ENCODE data around the gene TMEM217. TPM values are rescaled to one million over a fixed set of nuclear protein-coding genes. Genes with fewer than 3 reads are reported as not detected.

The TMEM217 gene
- total and polyA plus RNA-seq, 2 donors (not counting 1 experiment from before 2014, with no cell fraction given), result 0.73 to 1.2 TPM

DNA sequence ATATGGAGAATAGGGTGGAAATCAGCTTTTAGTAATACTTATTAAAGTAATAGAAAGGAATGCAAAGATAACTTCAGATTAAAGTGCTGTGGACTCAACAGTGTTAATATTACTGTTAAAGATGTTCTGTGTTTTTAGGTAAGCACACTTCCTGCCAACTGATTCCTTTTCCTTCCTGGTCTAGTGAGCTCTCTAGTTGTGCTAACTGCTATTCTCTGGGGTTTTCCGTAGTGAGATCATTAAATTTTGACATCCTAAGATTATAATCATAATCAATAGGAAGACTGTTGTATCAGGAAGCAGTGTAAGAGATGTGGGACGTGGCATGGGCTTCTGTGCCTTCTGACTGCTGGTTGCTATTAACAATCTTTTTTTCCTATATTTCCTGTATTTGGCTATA lies 1.2 kb upstream of the TMEM217 start:
- Histone ChIP-seq H3K36me3 (replicated peaks in 1 of 2; ENCODE audit: control extremely low read depth in 1 of 2, control insufficient read depth in 1 of 2, extremely low read depth in 1 of 2, insufficient read depth in 2 of 2, low read length in 1 of 2) (no peaks in the 10 kb centered on the region), H3K9ac (ENCODE audit: low read length) (no peak overlapping the region)
- no peak for TF ChIP-seq EZH2 (IDR thresholded peaks at IDR 0.05; ENCODE audit: borderline replicate concordance, insufficient read depth, low read depth, low read length, poor library complexity, severe bottlenecking)
- TF ChIP-seq, protein P1, sequence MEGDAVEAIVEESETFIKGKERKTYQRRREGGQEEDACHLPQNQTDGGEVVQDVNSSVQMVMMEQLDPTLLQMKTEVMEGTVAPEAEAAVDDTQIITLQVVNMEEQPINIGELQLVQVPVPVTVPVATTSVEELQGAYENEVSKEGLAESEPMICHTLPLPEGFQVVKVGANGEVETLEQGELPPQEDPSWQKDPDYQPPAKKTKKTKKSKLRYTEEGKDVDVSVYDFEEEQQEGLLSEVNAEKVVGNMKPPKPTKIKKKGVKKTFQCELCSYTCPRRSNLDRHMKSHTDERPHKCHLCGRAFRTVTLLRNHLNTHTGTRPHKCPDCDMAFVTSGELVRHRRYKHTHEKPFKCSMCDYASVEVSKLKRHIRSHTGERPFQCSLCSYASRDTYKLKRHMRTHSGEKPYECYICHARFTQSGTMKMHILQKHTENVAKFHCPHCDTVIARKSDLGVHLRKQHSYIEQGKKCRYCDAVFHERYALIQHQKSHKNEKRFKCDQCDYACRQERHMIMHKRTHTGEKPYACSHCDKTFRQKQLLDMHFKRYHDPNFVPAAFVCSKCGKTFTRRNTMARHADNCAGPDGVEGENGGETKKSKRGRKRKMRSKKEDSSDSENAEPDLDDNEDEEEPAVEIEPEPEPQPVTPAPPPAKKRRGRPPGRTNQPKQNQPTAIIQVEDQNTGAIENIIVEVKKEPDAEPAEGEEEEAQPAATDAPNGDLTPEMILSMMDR (IDR thresholded peaks at IDR 0.05), result no peak

DNA sequence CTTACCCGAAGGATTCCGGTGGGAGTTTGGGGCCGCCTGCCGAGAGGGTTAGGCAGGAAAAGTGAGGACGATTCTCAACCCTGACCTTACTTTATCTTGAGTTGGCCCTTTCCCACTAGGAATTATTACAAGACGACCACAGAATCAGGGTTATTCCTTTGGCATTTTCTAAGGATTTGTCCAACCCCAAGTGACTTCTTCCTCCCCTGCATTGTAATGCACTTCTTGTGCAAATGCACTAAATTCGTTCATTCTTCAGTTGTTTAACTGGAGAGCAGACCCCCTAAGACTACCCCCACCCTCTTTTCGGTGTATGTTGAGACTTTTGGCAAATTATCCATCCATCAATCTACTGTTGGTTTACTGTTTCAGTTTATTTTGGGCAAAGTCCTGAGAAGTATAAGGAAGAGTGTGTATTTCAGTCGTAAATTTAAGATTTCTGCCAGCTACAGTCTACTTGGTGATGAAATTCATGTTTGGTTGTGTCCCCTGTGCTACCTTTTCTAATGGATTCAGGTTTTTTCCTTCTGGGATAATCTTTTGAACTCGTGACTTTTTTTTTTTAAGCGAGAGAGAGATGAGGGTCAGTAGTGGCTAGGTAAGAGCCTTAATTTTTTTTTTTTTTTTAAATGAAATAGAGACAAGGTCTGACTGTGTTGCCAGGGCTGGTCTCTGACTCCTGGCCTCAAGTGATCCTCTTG lies 611 bp upstream of the TMEM217 start:
- no peaks in the 10 kb centered on the region for H3K27me3 ChIP-seq (replicated peaks in 1 of 4; ENCODE audit: control extremely low read depth in 1 of 4, control insufficient read depth in 3 of 4, insufficient read depth in 4 of 4, low read length in 3 of 4)
- H3K79me2 ChIP-seq (ENCODE audit: control insufficient read depth, insufficient read depth, low read length), result peaks cover 80% of the 10 kb centered on the region
- no peaks in the 10 kb centered on the region for H3K36me3 ChIP-seq (replicated peaks in 1 of 2; ENCODE audit: control extremely low read depth in 1 of 2, control insufficient read depth in 1 of 2, extremely low read depth in 1 of 2, insufficient read depth in 2 of 2, low read length in 1 of 2)
- H3K9me3 Mint-ChIP-seq (ENCODE audit: insufficient read depth), result no peaks in the 10 kb centered on the region
- peak overlapping the region; percentile 81 to 97 for H3K27ac ChIP-seq (ENCODE audit: low read length in 2 of 2)
- no peak for TF ChIP-seq EZH2 (IDR thresholded peaks at IDR 0.05; ENCODE audit: borderline replicate concordance, insufficient read depth, low read depth, low read length, poor library complexity, severe bottlenecking)
- TF ChIP-seq, protein P1 (IDR thresholded peaks at IDR 0.05), result no peak
- CTCF ChIA-PET, result interaction anchor here (0.9 kb wide), 2 partner anchors 18 to 240 kb away, joined by 3 to 4 read pairs; no protein-coding TSS in a partner anchor
- ATAC-seq (ENCODE audit: low read depth), result no peak
- intact Hi-C loops (cut with micrococcal nuclease), result no loop called here
- H4K20me1 ChIP-seq (ENCODE audit: control insufficient read depth, insufficient read depth, low read length, poor library complexity, severe bottlenecking), result no peaks in the 10 kb centered on the region
- H3K27me3 Mint-ChIP-seq, result no peaks in the 10 kb centered on the region
- H2AFZ ChIP-seq (ENCODE audit: insufficient read depth, low read depth, low read length, poor library complexity, severe bottlenecking), result peak overlapping the region; percentile 98
- POLR2A ChIA-PET, result interaction anchor here (0.7 kb wide), 1 partner anchor 656 kb away, joined by 3 read pairs; no protein-coding TSS in a partner anchor
- WGBS (ENCODE audit: insufficient coverage), result 8% methylated on average over 8 of the region's 11 CpGs
- peak overlapping the region; percentile 77 to 97 (median 83) for H3K4me3 ChIP-seq (ENCODE audit: control extremely low read depth in 1 of 5, extremely low read depth in 1 of 5, insufficient read depth in 1 of 5, low read depth in 2 of 5, low read length in 4 of 5)
- peaks cover 38% of the 10 kb centered on the region for H3K4me1 Mint-ChIP-seq
- DNase-seq, result no peak
- H3K27ac Mint-ChIP-seq, result peak overlapping the region; percentile 94
- peak overlapping the region; percentile 100 for H3K9ac ChIP-seq (ENCODE audit: low read length)
- H3K4me3 Mint-ChIP-seq, result peak overlapping the region; percentile 94
- H3K9me3 ChIP-seq (ENCODE audit: control extremely low read depth in 1 of 3, control insufficient read depth in 2 of 3, insufficient read depth in 1 of 3, low read length in 2 of 3), result no peaks in the 10 kb centered on the region
- peak overlapping the region; percentile 95 for H3K4me2 ChIP-seq (replicated peaks; ENCODE audit: low read depth, low read length, poor library complexity, severe bottlenecking)
- peaks cover 20 to 21% of the 10 kb centered on the region in 2 donors for H3K4me1 ChIP-seq (ENCODE audit: control insufficient read depth in 2 of 2, insufficient read depth in 2 of 2, low read length in 2 of 2)

More for the DNA sequence above, 1.2 kb upstream of the TMEM217 start:
- intact Hi-C loops (cut with micrococcal nuclease), result no loop called here
- WGBS (ENCODE audit: insufficient coverage), result no CpG with 5 or more reads among the region's 2 CpGs
- H3K27ac ChIP-seq (ENCODE audit: low read length in 2 of 2), result peak overlapping the region in 1 of 2 donors; percentile 97
- H2AFZ ChIP-seq (ENCODE audit: insufficient read depth, low read depth, low read length, poor library complexity, severe bottlenecking), result no peak overlapping the region
- no peak overlapping the region for H3K4me3 ChIP-seq (ENCODE audit: control extremely low read depth in 1 of 5, extremely low read depth in 1 of 5, insufficient read depth in 1 of 5, low read depth in 2 of 5, low read length in 4 of 5)
- H3K27ac Mint-ChIP-seq, result peak overlapping the region; percentile 18
- H3K4me3 Mint-ChIP-seq, result peak overlapping the region; percentile 59
- peaks cover 38% of the 10 kb centered on the region for H3K4me1 Mint-ChIP-seq
- no peaks in the 10 kb centered on the region for H3K9me3 ChIP-seq (ENCODE audit: control extremely low read depth in 1 of 3, control insufficient read depth in 2 of 3, insufficient read depth in 1 of 3, low read length in 2 of 3)
- no peaks in the 10 kb centered on the region for H3K9me3 Mint-ChIP-seq (ENCODE audit: insufficient read depth)
- peaks cover 82% of the 10 kb centered on the region for H3K79me2 ChIP-seq (ENCODE audit: control insufficient read depth, insufficient read depth, low read length)
- DNase-seq (peak; percentile 26), ATAC-seq (ENCODE audit: low read depth) (no peak)
- CTCF ChIA-PET, result interaction anchor here (0.9 kb wide), 1 partner anchor 241 kb away, joined by 4 read pairs; no protein-coding TSS in a partner anchor
- H4K20me1 ChIP-seq (ENCODE audit: control insufficient read depth, insufficient read depth, low read length, poor library complexity, severe bottlenecking), result no peaks in the 10 kb centered on the region
- POLR2A ChIA-PET, result no interaction called here
- no peaks in the 10 kb centered on the region for H3K27me3 Mint-ChIP-seq
- peaks cover 20 to 21% of the 10 kb centered on the region in 2 donors for H3K4me1 ChIP-seq (ENCODE audit: control insufficient read depth in 2 of 2, insufficient read depth in 2 of 2, low read length in 2 of 2)
- peak overlapping the region; percentile 95 for H3K4me2 ChIP-seq (replicated peaks; ENCODE audit: low read depth, low read length, poor library complexity, severe bottlenecking)
- H3K27me3 ChIP-seq (replicated peaks in 1 of 4; ENCODE audit: control extremely low read depth in 1 of 4, control insufficient read depth in 3 of 4, insufficient read depth in 4 of 4, low read length in 3 of 4), result no peaks in the 10 kb centered on the region

All from B cell (primary cell).